Osteoblast (primary cell): Measurements from ENCODE around the gene SMCO1. TPM values are rescaled to one million over a fixed set of nuclear protein-coding genes. Genes with fewer than 3 reads are reported as not detected.

ENCODE experiments used
- DNase-seq: peaks from one replicate; pipeline ENCODE4 v3.0.0; 2011; ENCODE audit warnings: low spot score, mixed read lengths; ENCODE audit not compliant: insufficient read length; ENCODE audit errors: missing footprints
- H2AFZ ChIP-seq: 2 replicates; pipeline ENCODE4 v1.6.0; 2011; ENCODE audit warnings: mild to moderate bottlenecking, low read length
- H3K27ac ChIP-seq: 2 replicates; pipeline ENCODE4 v1.5.1; 2011; ENCODE audit warnings: mild to moderate bottlenecking, low read depth, low read length, moderate library complexity
- H3K27me3 ChIP-seq: 2 replicates; pipeline ENCODE4 v1.6.0; 2012; ENCODE audit warnings: mild to moderate bottlenecking, control low read depth, inconsistent platforms, low read length, moderate library complexity; ENCODE audit not compliant: insufficient read depth
- H3K36me3 ChIP-seq: 2 replicates; pipeline ENCODE4 v1.5.1; 2011; ENCODE audit warnings: mild to moderate bottlenecking, low read length, control low read depth, moderate library complexity; ENCODE audit not compliant: insufficient read depth
- H3K4me1 ChIP-seq: 2 replicates; pipeline ENCODE4 v1.5.1; 2011; ENCODE audit warnings: mild to moderate bottlenecking, low read length, control low read depth, moderate library complexity; ENCODE audit not compliant: insufficient read depth
- H3K4me2 ChIP-seq: 2 replicates; pipeline ENCODE4 v1.6.0; 2011; ENCODE audit warnings: mild to moderate bottlenecking, low read length; ENCODE audit not compliant: insufficient read depth
- H3K4me3 ChIP-seq: fragments of 200-600 bp; sonication (generic); 3 replicates; pipeline ENCODE4 v1.5.1; 2012; ENCODE audit warnings: mild to moderate bottlenecking, low read length, inconsistent platforms; ENCODE audit not compliant: insufficient read depth
- H3K79me2 ChIP-seq: 2 replicates; pipeline ENCODE4 v1.6.0; 2012; ENCODE audit warnings: mild to moderate bottlenecking, low read length, control low read depth, inconsistent platforms; ENCODE audit not compliant: insufficient read depth
- H3K9me3 ChIP-seq: 2 replicates; pipeline ENCODE4 v1.5.1; 2011; ENCODE audit warnings: low read depth, low read length, control low read depth
- H4K20me1 ChIP-seq: 2 replicates; pipeline ENCODE4 v1.6.0; 2012; ENCODE audit warnings: mild to moderate bottlenecking, low read length, control low read depth; ENCODE audit not compliant: insufficient read depth
- CTCF ChIP-seq: IDR thresholded peaks from 2 replicates; pipeline ENCODE4 v1.5.1; 2011; ENCODE audit warnings: mild to moderate bottlenecking, low read depth, low read length, moderate library complexity; ENCODE audit errors: extremely low read depth
- total RNA-seq: library from RNA; depleted of rRNA; stranded (reverse); fragments of >200 nt; gene quantifications from 2 replicates; pipeline ENCODE4 v1.2.3, GENCODE V29; 2012

The SMCO1 gene
- total RNA-seq, 1 donor = not detected

DNA sequence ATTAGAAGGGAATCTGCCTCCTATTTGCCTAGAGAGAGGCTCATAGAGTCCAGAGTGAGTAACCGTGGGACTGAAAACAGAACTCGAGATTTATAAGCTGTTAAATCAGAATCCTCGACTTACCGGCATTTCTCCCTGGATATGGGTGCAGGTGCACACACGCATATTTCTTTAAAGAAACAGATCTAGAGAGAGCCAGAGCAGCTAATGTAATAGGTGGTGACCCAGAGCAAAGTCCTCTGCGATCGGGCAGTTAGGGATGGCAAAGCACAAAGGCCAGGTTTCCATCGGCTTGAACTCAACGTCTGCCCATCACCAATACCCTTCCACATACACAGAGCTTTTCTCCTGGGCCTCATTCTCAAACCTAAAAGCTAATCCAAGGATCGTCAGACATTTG is 25.4 kb downstream of the SMCO1 start:
- no peaks in the 10 kb centered on the region for H3K4me1 ChIP-seq
- no peak overlapping the region for H3K4me2 ChIP-seq
- H3K27ac ChIP-seq = no peak overlapping the region
- TF ChIP-seq CTCF = no peak
- no peaks in the 10 kb centered on the region for H3K27me3 ChIP-seq
- peaks cover 9% of the 10 kb centered on the region for H4K20me1 ChIP-seq
- no peak for DNase-seq
- no peaks in the 10 kb centered on the region for H3K9me3 ChIP-seq
- no peak overlapping the region for H2AFZ ChIP-seq
- peaks cover 34% of the 10 kb centered on the region for H3K36me3 ChIP-seq
- H3K4me3 ChIP-seq = no peak overlapping the region
- H3K79me2 ChIP-seq = peaks cover 66% of the 10 kb centered on the region

DNA sequence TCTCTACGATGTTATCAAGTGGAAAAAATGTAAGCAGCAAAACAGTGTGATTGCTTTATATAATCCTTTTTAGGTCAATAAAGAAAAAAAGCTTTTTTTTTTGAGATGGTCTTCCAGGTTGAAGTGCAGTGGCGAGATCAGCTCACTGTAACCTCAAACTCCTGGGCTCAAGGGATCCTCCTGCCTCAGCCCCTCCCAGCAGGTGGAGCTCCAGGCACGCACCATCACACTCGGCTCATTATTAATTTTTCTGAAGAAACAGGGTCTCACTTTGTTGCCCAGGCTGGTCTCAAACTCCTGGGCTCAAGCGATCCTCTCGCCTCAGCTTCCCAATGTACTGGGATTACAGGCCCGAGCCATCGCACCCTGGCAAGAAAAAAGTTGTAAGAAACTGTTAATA is 28.9 kb downstream of the SMCO1 start:
- no peak overlapping the region for H3K4me2 ChIP-seq
- no peak for DNase-seq
- no peaks in the 10 kb centered on the region for H3K4me1 ChIP-seq
- no peak overlapping the region for H2AFZ ChIP-seq
- TF ChIP-seq CTCF = peak; percentile 31
- H3K9me3 ChIP-seq = no peaks in the 10 kb centered on the region
- H3K27me3 ChIP-seq = no peaks in the 10 kb centered on the region
- no peak overlapping the region for H3K27ac ChIP-seq
- H3K4me3 ChIP-seq = no peak overlapping the region
- peaks cover 7% of the 10 kb centered on the region for H4K20me1 ChIP-seq
- peaks cover 33% of the 10 kb centered on the region for H3K79me2 ChIP-seq
- H3K36me3 ChIP-seq = peaks cover 63% of the 10 kb centered on the region

DNA sequence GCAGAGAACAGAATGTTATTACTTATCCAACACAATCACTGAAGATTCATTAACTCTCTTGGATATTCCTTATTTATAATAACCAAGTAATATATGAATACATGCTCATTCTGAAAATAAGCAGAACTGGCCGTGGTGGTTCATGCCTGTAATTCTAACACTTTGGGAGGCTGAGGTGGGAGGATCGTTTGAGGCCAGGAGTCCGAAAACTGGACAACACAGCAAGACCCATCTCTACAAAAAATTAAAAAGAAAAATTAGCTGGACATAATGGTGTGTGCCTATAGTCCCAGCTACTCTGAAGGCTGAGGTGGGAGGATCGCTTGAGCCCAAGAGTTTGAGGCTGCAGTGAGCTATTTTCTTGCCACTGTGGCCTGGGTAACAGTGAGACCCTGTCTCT is 37.5 kb downstream of the SMCO1 start:
- no peak overlapping the region for H3K4me3 ChIP-seq
- H2AFZ ChIP-seq = no peak overlapping the region
- no peak overlapping the region for H3K4me2 ChIP-seq
- H3K79me2 ChIP-seq = no peaks in the 10 kb centered on the region
- H3K4me1 ChIP-seq = no peaks in the 10 kb centered on the region
- no peak overlapping the region for H3K27ac ChIP-seq
- TF ChIP-seq CTCF = no peak
- no peaks in the 10 kb centered on the region for H3K9me3 ChIP-seq
- no peak for DNase-seq
- peaks cover 65% of the 10 kb centered on the region for H3K36me3 ChIP-seq
- H4K20me1 ChIP-seq = no peaks in the 10 kb centered on the region
- H3K27me3 ChIP-seq = no peaks in the 10 kb centered on the region

DNA sequence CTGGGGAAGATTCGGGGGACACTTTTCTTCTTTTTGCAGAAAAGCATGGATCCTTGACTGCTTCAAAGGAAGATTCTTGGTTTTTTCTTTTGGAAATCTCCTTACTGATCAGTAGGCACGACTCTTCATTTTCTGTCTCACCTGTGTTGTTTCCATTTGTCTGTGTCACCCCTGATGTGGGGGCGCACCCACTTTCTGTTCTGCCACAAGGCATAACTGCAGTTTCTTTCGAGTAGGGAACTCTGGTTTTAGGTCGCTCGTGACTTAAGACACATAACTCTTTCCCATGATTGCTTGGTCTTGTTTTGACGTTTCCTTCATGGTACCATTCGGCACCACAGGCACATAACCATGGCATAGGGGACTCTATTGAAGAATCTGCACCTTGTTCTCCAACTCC is 42.9 kb downstream of the SMCO1 start:
- no peaks in the 10 kb centered on the region for H3K9me3 ChIP-seq
- no peak overlapping the region for H3K4me3 ChIP-seq
- H3K79me2 ChIP-seq = peaks cover 7% of the 10 kb centered on the region
- H3K36me3 ChIP-seq = peaks cover 53% of the 10 kb centered on the region
- no peak overlapping the region for H3K4me2 ChIP-seq
- H3K27ac ChIP-seq = no peak overlapping the region
- no peak for DNase-seq
- TF ChIP-seq CTCF = no peak
- no peaks in the 10 kb centered on the region for H3K27me3 ChIP-seq
- H4K20me1 ChIP-seq = no peaks in the 10 kb centered on the region
- no peak overlapping the region for H2AFZ ChIP-seq
- peaks cover 2% of the 10 kb centered on the region for H3K4me1 ChIP-seq
